ENCODE results near the gene COA1.

DNA sequence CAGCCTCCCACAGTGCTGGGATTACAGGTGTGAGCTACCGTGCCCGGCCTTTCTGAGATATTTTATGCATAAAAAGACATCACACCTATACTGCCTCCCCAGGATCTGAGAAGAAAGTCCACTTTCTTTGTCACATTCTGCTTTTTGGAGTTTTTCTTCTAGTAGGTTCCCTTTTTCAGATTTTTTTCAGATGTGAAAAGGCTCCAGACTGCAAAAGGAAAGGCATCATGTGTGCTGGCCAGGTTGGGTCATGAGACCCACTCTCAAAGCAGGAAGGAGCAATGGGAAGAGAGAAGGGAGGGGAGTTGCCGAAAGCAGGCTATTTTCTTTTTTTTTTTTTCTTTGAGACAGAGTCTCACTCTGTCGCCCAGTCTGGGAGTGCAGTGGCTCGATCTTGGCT is 40.0 kb upstream of the COA1 start:
- TF ChIP-seq, protein P1, sequence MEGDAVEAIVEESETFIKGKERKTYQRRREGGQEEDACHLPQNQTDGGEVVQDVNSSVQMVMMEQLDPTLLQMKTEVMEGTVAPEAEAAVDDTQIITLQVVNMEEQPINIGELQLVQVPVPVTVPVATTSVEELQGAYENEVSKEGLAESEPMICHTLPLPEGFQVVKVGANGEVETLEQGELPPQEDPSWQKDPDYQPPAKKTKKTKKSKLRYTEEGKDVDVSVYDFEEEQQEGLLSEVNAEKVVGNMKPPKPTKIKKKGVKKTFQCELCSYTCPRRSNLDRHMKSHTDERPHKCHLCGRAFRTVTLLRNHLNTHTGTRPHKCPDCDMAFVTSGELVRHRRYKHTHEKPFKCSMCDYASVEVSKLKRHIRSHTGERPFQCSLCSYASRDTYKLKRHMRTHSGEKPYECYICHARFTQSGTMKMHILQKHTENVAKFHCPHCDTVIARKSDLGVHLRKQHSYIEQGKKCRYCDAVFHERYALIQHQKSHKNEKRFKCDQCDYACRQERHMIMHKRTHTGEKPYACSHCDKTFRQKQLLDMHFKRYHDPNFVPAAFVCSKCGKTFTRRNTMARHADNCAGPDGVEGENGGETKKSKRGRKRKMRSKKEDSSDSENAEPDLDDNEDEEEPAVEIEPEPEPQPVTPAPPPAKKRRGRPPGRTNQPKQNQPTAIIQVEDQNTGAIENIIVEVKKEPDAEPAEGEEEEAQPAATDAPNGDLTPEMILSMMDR (IDR thresholded peaks at IDR 0.05): no peak
- no peak for TF ChIP-seq POLR2A (IDR thresholded peaks at IDR 0.05)

Data from gastroesophageal sphincter (tissue), 3 donors.